Keratinocyte (primary cell): Measurements from ENCODE around the gene USP34. TPM values are rescaled to one million over a fixed set of nuclear protein-coding genes. Genes with fewer than 3 reads are reported as not detected.

Source experiments
- DNase-seq: peaks from one replicate; pipeline ENCODE4 v3.0.0-alpha.2; 2011; ENCODE audit warnings: low read depth, missing footprints, low spot score
- FAIRE-seq: peaks from 2 replicates; lab custom pipeline; 2011; peaks lifted over from hg19 to GRCh38; lab: Jason Lieb, UNC
- H2AFZ ChIP-seq: 2 replicates; pipeline ENCODE4 v1.6.0; 2012; ENCODE audit warnings: low read length, control low read depth, inconsistent platforms; ENCODE audit not compliant: control insufficient read depth
- H3K27ac ChIP-seq: 2 replicates; pipeline ENCODE4 v1.5.1; 2011; ENCODE audit warnings: low read length; ENCODE audit not compliant: control insufficient read depth, insufficient read depth
- H3K27me3 ChIP-seq: 3 replicates; pipeline ENCODE4 v1.6.0; 2011; ENCODE audit warnings: low read length; ENCODE audit not compliant: control insufficient read depth, insufficient read depth; ENCODE audit errors: extremely low read depth
- H3K36me3 ChIP-seq, 2 experiments: 2 replicates in 1 of 2; 3 replicates in 1 of 2; pipeline ENCODE4 v1.5.1; 2011; ENCODE audit warnings: low read length in 2 of 2, mild to moderate bottlenecking in 1 of 2; ENCODE audit not compliant: control insufficient read depth in 2 of 2, insufficient read depth in 2 of 2; ENCODE audit errors: extremely low read depth in 1 of 2
- H3K4me1 ChIP-seq: 3 replicates; pipeline ENCODE4 v1.5.1; 2011; ENCODE audit warnings: low read length; ENCODE audit not compliant: control insufficient read depth, insufficient read depth; ENCODE audit errors: extremely low read depth
- H3K4me2 ChIP-seq: 3 replicates; pipeline ENCODE4 v1.6.0; 2011; ENCODE audit warnings: low read depth, low read length; ENCODE audit not compliant: control insufficient read depth, insufficient read depth; ENCODE audit errors: extremely low read depth
- H3K4me3 ChIP-seq, 3 experiments: fragments of 200-600 bp in 1 of 3; sonication (generic) in 1 of 3; 2 replicates in 2 of 3; 3 replicates in 1 of 3; pipeline ENCODE4 v1.5.1; 2011 to 2016; ENCODE audit warnings: low read length in 3 of 3, mild to moderate bottlenecking in 3 of 3, control low read depth in 2 of 3, inconsistent platforms in 1 of 3, low read depth in 1 of 3, mixed read lengths in 1 of 3, mixed run types in 1 of 3, moderate library complexity in 1 of 3; ENCODE audit not compliant: control insufficient read depth in 2 of 3, insufficient read depth in 2 of 3; ENCODE audit errors: extremely low read depth in 1 of 3
- H3K79me2 ChIP-seq: 2 replicates; pipeline ENCODE4 v1.6.0; 2012; ENCODE audit warnings: low read length; ENCODE audit not compliant: control insufficient read depth, insufficient read depth
- H3K9ac ChIP-seq: 3 replicates; pipeline ENCODE4 v1.6.0; 2011; ENCODE audit warnings: low read length; ENCODE audit not compliant: control insufficient read depth, insufficient read depth; ENCODE audit errors: extremely low read depth
- H3K9me1 ChIP-seq: 3 replicates; pipeline ENCODE4 v1.6.0; 2011; ENCODE audit warnings: low read length; ENCODE audit not compliant: control insufficient read depth, insufficient read depth; ENCODE audit errors: extremely low read depth
- H3K9me3 ChIP-seq: 2 replicates; pipeline ENCODE4 v1.5.1; 2012; ENCODE audit warnings: low read depth, low read length; ENCODE audit not compliant: control insufficient read depth
- H4K20me1 ChIP-seq: 3 replicates; pipeline ENCODE4 v1.6.0; 2011; ENCODE audit warnings: low read length; ENCODE audit not compliant: control insufficient read depth, insufficient read depth; ENCODE audit errors: extremely low read depth
- EZH2 ChIP-seq: IDR thresholded peaks from one replicate; pipeline ENCODE4 v1.6.1; 2012; ENCODE audit warnings: inconsistent platforms, mild to moderate bottlenecking, low read length, moderate library complexity
- dilution Hi-C: fragments of 300-500 bp; cut with MboI; formaldehyde crosslinking; loops from one replicate; pipeline ENCODE4 v1.7.0; 2020; ENCODE audit warnings: low sequenced_read_pairs; ENCODE audit not compliant: extremely low pct_ligation_motif_present
- polyA plus RNA-seq, 5 experiments: library from polyadenylated mRNA; depleted of rRNA in 3 of 5; stranded (reverse) in 3 of 5; stranded (forward) in 1 of 5; unstranded in 1 of 5; fragments of >200 nt; gene quantifications; 1 replicate in 1 of 5; 2 replicates in 3 of 5; 3 replicates in 1 of 5; pipeline versions ENCODE4 v1.2.1 to v1.2.3, GENCODE V29; 2011 to 2012; ENCODE audit warnings: missing spikeins in 2 of 5, low read depth in 1 of 5, low replicate concordance in 1 of 5
- TF ChIP-seq, protein P1 (sequence below), 3 experiments: IDR thresholded peaks in 1 of 3; conservative IDR thresholded peaks in 1 of 3; optimal IDR thresholded peaks in 1 of 3; 2 replicates in 2 of 3; 3 replicates in 1 of 3; pipeline versions ENCODE3 to v1.5.1; 2011; ENCODE audit warnings: low read length in 3 of 3, mild to moderate bottlenecking in 3 of 3, moderate library complexity in 2 of 3, control low read depth in 1 of 3, inconsistent platforms in 1 of 3; ENCODE audit not compliant: insufficient read depth in 2 of 3; ENCODE audit errors: extremely low read depth in 1 of 3

USP34 gene
- polyA plus RNA-seq, 1 donor (not counting 4 experiments of a cell fraction or from before 2014, with no cell fraction given) = 54.7 TPM

DNA sequence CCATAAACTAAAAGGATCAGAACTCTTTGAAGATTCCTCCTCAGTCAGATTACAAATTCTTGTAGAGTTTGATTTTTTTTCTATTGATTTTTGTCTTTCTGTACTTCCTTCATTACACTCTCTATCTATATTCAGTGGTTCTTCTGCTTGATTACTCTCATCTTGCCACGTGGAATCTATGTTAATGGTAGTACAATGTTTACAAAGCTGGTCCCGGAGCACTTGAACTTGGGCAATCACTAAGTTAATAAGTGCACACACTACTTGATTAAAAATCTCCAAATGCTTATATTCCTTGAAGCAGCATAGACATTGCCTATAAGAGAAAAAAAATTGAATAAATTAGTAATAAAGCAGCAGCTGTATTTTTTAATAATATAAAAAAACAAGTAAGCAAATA, 65.1 kb downstream of the USP34 start:
- dilution Hi-C loops = no loop called here
- TF ChIP-seq, protein P1, sequence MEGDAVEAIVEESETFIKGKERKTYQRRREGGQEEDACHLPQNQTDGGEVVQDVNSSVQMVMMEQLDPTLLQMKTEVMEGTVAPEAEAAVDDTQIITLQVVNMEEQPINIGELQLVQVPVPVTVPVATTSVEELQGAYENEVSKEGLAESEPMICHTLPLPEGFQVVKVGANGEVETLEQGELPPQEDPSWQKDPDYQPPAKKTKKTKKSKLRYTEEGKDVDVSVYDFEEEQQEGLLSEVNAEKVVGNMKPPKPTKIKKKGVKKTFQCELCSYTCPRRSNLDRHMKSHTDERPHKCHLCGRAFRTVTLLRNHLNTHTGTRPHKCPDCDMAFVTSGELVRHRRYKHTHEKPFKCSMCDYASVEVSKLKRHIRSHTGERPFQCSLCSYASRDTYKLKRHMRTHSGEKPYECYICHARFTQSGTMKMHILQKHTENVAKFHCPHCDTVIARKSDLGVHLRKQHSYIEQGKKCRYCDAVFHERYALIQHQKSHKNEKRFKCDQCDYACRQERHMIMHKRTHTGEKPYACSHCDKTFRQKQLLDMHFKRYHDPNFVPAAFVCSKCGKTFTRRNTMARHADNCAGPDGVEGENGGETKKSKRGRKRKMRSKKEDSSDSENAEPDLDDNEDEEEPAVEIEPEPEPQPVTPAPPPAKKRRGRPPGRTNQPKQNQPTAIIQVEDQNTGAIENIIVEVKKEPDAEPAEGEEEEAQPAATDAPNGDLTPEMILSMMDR (optimal IDR thresholded peaks at IDR 0.05 in 1 of 3, IDR thresholded peaks at IDR 0.05 in 1 of 3, conservative IDR thresholded peaks at IDR 0.05 in 1 of 3; ENCODE audit: extremely low read depth in 1 of 3, insufficient read depth in 2 of 3, low read length in 3 of 3) = no peak
- TF ChIP-seq EZH2 = no peak
- H3K4me3 ChIP-seq = no peak overlapping the region
- H3K4me2 ChIP-seq = no peak overlapping the region
- no peak overlapping the region for H3K27ac ChIP-seq
- H3K27me3 ChIP-seq = no peaks in the 10 kb centered on the region
- DNase-seq (no peak), FAIRE-seq (no peak)
- H2AFZ ChIP-seq = no peak overlapping the region
- H3K9me3 ChIP-seq = no peaks in the 10 kb centered on the region
- no peaks in the 10 kb centered on the region for H3K9me1 ChIP-seq
- no peaks in the 10 kb centered on the region for H4K20me1 ChIP-seq
- peaks cover 29% of the 10 kb centered on the region for H3K79me2 ChIP-seq
- no peaks in the 10 kb centered on the region for H3K4me1 ChIP-seq
- H3K9ac ChIP-seq = no peak overlapping the region
- no peaks in the 10 kb centered on the region for H3K36me3 ChIP-seq

DNA sequence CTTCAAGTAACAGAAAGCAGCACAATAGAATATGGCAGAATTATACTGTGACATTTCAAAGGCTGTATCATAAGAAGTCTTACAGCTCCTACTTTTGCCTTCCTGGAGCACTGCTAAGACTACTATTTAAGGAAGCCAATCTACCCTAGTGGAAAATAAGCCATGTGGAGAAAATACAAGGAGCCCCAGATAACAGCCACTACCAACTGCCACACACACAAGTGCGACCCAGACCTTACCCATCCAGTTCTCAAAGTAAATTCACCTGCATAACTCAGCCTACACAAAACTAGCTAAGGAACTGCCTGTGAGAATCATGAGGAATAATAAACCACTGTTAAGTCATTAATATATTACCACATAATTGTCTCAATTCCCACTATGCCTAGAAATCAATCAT, 66.4 kb downstream of the USP34 start:
- Histone ChIP-seq H3K4me1 (no peaks in the 10 kb centered on the region), H3K4me2 (no peak overlapping the region), H3K27ac (no peak overlapping the region), H3K27me3 (no peaks in the 10 kb centered on the region), H3K79me2 (peaks cover 21% of the 10 kb centered on the region), H3K9ac (no peak overlapping the region), H2AFZ (no peak overlapping the region), H3K9me3 (no peaks in the 10 kb centered on the region), H3K36me3 (no peaks in the 10 kb centered on the region), H4K20me1 (no peaks in the 10 kb centered on the region), H3K9me1 (no peaks in the 10 kb centered on the region), H3K4me3 (no peak overlapping the region)
- DNase-seq = no peak
- no peak for TF ChIP-seq EZH2
- TF ChIP-seq, protein P1 (optimal IDR thresholded peaks at IDR 0.05 in 1 of 3, IDR thresholded peaks at IDR 0.05 in 1 of 3, conservative IDR thresholded peaks at IDR 0.05 in 1 of 3; ENCODE audit: extremely low read depth in 1 of 3, insufficient read depth in 2 of 3, low read length in 3 of 3) = no peak
- dilution Hi-C loops = no loop called here
- FAIRE-seq = no peak
